KG1 (cell line): Measurements from ENCODE around the gene PPARG.

Experiments
- DNase-seq: peaks from one replicate; lab custom pipeline; 2025; lab: John Stamatoyannopoulos, UW

PPARG gene

DNA sequence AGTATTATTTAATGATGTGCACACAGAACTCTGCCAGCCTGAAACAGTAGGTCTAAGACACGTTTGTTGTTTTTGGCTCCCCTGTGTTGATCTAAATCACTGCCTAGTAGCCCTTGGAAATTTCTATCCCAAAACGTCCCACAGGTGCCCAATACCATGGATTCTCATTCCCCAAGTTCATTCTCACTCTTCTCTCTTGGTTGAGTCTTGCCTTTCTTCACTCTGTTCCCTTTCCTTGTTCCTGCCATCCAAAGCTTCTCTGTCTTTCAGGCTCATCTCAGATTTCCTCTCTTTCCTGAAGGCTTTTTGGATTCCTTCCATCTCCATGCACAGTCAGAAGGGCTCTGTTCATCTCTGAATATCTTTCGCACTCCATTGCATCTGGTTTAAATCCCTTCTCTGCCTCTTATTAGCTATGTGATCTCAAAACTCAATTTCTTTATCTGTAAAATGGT is 54.2 kb downstream of the PPARG start:
- no peak for DNase-seq

DNA sequence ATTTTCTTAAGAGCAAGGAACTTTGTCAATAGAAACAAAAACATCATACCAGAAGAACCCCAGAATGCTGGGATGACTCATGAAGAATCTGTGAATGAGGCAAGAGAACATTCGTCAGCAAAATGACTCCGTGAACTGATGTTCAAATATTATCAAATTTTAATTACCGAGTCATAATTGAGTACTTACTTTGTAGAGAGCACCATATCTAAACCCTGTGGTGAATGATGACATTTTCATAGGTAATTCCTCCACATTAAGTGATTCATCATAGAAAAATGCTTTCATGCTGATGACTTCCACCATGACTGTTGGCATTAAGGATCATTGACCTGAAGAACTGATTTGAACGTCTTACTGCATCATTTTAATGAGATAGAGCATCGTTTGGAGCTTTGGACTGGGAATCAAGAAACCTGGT is 56.3 kb downstream of the PPARG start:
- no peak for DNase-seq

DNA sequence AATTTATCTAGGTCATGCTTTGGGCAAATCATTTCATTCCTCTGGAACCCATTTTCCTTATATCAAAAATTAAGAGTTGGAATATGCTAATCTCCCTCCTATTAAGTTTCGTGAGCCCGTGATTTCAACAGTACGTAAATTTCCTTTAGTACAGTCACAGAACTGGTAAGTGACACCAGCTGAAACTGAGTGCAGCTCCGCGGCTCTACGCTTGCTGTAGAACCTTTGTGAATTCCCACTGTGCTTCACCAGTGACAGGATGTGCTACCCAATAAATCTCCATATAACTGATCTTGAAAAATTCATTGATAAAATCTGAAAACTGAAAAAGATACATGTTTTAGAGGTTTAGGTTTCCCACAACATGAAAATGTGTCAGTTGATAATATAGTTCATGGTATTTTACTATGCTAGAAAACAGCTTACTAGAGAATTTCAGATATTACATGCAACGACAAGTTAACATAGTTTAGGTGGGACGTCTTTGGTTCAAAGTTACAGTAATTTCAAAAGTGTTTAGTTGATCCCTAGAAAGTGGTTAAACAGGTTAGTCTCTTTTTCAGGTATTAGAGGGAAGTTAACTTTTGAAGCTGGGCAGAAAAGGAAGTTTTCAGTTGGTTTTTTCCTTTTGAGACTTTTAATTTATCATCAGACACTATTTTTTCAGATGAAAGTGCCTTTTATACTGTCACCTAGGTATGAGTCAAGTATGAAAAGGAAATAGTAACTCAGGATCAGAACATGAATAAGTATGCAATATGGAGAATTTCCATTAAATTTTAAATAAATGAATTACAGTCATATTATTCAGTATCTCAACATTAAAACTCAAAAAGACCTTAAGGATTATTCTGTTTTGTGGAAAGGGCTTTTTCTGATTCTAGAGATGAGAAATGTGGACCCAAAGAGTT is 57.0 kb downstream of the PPARG start:
- DNase-seq, result no peak

DNA sequence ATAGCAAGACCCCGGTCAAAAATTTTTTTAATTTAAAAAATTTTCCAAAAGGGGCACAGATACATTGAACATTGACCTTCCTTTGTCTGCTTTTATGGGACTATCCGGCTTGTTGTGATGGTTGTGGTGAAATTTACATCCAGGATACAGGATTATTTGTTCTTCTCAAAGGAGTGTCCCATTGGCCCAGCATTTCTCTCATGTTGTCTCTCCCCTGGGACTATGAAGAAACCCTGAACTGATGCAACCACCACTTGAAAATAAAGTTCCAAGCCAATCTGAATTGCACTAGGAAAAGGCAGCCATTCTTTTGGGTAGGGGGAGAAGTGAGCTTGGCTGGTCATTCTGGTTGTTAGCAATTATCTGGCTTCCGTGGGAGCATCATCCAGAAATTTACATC is 58.4 kb downstream of the PPARG start:
- no peak for DNase-seq

DNA sequence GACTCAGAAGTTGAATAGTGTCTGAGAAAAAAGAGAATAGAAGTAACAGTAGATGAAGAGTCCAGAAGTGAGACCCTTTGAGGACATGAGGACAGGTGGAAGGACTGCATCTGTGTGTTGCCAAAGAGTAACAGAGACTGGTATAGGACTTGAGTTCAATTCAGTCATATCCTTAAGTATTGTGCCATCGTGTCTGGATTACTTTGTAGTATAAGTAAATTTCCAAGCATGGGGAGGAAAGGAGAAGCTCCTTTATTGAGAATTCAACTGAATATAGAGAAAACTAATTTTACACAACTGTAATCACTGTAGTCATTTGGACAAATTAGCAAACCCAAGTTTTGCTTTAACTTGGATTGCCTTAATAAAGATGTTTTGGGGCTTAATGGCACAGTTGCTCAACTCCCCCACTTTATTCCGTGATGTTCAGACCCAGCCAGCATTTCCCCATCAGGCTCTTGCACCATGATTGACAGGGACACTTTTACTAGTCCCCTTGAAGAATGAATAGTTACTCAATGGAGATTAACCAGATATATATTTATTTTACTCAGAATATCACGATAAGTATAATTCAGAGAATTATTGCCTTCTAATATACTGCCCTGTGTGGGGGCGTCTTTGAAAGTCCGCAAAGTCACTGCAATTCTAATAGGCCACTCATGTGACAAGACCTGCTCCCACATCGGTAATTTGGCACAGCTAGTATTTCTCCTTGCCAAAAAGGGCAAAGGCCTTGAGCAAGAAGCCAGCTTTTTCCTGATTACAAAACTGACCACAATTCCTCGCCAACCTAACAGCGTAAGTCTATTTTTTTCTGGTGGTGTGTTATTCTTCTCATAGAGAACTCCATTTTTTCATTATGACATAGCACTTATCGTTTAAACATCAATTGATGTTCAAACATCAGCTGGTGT is 61.3 kb downstream of the PPARG start:
- DNase-seq, result no peak

DNA sequence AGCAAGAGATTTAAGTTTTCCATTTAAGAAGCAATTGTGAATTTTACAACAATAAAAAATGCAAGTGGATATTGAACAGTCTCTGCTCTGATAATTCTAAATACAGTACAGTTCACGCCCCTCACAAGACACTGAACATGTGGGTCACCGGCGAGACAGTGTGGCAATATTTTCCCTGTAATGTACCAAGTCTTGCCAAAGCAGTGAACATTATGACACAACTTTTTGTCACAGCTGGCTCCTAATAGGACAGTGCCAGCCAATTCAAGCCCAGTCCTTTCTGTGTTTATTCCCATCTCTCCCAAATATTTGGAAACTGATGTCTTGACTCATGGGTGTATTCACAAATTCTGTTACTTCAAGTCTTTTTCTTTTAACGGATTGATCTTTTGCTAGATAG is 62.3 kb downstream of the PPARG start:
- no peak for DNase-seq

DNA sequence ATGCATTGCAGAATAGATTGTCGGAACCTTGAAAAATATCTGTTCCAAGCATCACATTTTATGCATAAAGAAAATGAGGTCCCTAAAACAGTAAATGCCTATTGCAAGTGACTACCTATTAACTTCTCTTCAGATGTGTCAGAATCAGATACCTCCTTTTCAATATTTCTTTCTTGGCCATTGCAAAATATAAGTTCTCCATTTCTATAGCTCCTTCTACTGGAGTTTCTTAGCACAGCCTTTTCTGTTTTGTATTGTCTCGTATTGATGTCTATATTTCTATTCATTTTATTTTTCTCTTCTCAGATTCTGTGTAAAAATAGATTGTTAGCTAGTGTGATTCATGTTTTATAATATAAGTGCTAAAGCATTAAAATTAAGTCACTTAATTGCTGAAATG is 63.4 kb downstream of the PPARG start:
- DNase-seq, result no peak

DNA sequence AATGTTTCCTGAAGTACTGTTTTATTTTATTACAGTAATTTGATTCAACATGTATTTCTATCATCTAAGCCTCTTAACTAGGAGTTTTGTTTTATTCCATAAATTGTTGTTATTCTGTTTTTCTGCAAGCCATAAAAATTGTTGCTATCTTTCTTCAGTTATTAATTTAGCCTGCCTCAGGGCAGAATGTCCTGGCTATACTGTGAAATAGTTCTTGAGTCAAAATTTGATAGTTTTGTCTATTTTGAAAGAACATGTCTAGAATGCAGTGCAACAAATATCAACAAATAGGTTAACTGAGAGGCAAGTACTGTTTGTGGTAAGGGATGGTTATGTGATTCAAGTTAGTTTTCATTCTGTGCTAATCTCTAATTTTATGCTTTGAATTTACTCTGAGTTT is 63.9 kb downstream of the PPARG start:
- no peak for DNase-seq

DNA sequence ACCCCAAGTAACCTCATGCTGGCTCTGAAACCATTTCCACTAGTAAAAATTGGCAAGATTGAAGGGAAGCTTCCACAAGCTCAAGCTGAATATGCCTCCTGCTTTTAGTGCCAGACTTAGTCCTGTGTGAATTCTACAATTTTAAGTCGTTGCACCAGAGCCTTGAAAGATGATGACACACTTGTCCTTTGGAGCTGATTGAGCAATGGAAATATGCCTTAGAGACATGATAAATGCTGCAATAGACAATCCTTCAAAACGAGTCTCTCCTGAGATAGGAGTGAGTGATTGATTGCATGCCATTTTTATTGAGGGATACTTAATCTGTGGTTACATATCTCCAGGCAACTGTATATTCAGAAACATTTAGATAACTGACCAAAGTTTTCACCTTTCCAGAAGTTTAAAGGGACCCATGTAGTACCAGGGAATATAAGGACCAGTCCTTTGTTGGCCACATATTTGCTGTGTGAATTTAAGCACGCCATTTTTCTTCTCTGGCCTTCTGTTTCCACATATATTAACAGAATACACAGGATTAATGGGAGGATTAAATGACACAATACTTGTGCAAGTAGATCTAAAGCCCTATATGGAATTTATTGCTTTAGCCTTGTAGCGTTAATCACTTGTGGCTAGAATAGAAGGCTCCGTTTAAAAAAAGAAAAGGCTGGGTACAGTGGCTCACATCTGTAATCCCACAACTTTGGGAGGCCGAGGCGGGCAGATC is 65.1 kb downstream of the PPARG start:
- DNase-seq, result no peak

DNA sequence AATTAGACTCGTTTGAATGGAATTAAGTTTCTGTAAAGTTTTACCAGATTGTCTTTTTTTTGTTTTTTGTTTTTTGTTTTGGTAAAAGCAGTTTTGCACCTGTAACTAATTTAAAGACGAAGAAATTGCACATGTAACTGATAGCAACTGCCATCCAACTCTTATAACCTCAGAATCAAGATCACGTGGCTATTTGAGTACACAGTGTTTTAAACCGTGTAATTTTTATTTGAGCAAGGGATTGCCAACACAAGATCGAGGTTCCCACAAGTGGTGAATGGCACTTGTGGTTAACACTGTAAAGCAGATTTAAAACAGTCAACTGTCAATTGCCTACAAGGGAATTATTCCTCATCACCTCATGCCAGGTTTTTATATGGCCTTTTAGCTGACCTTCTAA is 67.3 kb downstream of the PPARG start:
- no peak for DNase-seq

DNA sequence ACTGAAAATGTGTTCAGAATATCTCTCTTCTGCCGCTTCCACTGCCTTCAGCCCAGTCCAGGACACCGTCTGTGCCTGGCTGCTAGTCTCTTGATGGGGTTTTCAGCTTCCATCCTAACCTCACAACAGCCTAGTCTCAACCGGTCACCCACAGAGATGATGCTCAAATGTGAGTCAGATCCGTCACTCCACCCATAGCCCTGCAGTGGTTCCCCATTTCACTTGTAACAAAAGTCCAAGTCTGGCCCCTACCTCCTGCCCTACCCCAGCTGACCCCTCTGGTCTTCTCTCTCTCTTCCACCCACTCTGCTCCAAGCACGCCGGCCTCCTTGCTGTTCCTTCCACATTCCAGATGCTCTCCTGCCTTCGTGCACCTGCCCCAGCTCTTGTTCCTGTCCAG is 68.1 kb downstream of the PPARG start:
- DNase-seq, result no peak

DNA sequence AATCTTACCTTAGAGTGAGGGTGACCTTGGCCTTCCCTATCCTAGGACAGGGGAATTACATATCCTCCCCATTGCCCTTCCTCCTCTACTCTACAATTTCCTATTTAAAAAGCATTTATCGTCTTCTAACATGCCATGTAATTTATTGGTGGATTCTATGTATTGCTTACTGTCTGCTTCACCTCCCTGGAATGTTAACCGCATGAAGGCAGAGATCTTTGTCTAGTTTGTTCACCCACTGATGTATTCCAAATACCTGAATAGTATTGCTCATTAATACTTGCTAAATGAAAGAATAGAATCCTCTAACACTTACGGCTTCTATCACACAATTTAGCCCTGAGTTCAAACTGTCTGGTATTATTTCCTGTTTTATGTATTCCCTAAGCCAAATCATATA is 68.6 kb downstream of the PPARG start:
- no peak for DNase-seq

DNA sequence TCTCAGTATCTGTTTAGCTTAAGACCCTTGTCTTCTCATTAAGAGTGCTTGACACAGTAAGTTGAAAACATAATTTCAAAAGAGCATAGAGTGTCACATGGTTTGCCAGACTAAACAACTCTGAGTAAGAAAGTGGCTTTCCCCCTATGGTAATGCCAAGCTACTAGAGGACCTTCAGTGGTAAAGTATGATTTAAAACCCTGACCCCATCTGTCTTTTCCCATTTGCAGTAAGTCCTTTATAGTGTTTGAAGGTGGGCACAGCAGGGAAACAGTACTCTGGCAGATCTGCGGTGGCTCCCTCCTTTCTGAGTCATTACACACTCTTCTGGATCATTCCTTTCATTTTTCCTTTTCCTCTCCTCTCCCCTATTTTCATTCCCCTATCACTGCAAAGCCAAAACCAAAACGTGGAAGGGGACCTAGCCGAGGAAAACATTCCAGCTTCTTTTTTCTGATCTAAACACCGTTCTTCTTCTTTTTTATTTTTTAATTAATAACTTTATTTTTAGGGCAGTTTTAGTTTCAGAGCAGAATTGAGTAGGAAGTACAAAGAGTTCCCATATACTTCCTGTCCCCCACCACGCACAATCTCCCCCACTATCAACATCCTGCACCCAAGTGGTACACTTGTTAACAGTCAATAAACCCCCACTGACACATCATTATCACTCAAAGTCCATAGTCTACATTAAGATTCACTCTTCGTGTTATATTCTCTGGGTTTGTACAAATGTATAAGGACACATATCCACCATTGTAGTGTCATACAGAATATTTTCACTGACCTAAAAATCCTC is 74.7 kb downstream of the PPARG start:
- DNase-seq, result no peak

DNA sequence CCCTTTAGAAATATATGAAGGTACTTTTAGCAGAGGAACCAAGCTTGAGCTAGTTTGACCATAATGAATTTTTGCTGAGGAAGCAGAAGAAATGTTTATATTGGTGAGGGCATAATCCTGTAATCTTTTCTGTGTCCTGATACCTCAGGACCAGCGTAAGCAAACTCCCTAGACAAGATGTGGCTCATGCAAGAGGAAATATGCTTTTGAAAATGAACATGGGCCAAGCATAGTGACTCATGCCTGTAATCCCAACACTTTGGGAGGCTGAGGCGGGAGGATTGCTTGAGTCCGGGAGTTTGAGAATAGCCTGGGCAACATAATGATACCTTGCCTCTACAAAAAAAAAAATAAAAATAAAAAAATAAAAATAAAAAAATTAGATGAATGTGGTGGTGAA is 78.5 kb downstream of the PPARG start:
- no peak for DNase-seq

DNA sequence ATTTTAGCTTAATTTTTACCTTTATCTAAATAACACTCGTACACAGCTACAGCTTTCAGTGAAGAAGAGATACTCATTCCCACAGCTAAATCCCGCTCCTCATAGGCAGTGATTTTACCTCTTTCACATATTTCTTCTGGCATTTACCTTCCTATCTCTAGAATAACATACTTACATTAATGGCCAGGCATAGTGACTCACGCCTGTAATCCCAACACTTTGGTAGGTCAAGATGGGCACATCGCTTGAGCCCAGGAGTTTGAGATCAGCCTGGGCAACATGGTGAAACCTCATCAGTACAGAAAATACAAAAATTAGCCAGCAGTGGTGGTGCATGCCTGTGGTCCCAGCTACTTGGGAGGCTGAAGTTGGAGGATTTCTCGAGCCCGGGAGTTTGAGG is 80.2 kb downstream of the PPARG start:
- DNase-seq, result no peak

DNA sequence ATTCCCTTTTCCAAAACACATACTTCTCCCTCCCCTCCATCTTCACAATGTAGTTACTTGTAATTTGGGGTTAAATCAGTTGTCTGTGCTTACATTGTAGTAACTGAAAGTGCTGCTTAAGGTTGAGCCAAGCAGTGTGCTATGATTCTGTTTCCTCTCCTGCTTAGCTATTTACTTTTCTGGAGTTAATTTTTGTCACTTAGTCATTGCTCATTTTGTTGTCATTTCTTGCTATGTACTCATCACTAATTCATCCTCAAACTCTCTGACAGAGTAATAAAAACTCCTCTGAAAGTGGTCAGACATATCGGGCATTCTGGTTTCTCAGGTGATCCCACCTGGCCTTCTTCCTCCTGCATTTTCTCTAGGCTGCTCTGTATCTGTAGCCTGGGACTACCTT is 80.7 kb downstream of the PPARG start:
- DNase-seq, result no peak

DNA sequence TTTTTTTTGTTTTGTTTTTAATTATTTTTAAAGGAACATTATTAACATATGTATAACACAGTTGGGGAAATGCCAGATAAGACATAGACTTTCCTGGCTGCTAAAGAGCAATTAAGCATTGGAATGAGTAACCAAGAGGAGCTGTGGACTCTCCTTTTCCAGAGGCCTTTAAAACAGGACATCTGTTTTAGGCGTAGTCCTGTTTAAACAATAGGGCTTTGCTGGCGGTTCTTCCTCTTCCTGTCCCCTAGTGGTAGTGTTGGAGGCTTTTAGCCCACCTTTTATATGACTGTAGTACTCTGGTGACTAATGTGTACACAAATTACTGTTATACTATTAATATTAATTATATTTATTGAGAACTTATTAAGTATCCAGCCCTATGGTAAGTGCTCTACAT is 81.9 kb downstream of the PPARG start:
- DNase-seq, result no peak

DNA sequence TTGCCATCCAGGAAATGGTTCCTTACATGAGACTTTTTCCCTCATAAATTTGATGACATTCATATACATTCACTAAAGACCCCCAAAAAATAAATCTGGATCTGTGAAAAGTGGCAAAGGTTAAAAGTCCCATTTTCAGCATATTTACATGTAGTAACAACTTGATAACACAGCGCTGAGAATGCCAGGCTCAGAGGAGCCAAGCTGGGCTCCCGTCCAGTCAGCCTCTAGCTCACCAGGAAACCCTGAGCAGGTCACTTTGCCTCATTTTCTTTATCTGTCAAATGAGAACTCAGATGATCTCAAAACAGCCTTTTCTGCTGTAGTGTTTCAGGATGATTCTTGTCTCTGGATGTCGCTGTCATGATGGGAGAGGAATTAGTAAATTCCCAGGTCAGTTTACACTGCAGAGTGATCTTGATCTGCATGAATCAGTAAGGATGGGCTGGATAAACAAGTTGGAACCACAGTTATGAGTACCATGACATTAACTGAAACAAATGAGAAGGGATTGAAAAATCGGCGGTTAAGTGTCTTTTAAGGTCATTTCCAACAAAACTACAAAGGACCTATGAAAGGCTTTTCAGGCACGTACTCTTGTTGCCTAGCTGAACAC is 82.8 kb downstream of the PPARG start:
- no peak for DNase-seq

DNA sequence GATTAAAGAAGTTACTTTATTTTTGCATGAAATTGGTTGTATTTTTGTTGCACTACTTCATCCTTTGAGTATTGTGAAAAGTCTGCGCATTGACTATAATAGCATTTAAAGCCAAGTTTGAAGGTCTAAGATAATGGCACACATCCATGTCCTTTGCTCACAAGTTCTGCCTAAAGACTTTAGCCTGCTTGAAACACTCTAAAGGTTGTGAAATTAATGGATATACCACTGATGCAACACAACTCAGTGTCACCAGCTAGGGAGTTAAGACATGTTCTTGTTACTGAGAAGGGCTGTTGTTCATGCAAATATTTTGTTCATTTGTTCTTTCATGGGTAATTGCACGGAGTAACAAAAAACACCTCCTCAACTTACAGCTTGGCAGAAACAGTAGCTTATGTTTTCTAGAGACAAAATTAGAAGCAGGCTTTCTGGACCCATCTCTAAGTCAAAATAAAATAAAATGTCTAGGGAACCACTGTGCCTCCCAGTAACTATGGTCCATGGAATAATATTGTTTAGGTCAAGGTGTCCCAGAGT is 83.9 kb downstream of the PPARG start:
- DNase-seq, result no peak

DNA sequence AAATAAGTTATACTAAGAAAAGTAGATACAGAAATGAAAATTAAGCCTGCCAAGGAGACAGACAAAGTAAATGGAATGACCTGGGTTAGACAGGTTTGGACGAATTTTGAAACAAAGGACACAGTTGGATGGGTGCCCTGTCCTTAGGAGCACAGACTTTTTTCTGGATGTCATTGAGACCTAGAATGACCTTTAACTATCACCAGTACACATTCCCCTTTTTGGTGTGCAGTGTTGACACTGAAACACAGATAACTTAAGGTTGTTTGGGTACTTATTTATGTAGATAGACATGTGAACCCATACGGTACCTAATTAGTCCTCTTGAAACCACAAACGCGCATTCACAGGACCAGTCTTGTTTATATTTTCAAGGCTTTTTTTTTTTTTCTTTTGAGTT is 86.7 kb downstream of the PPARG start:
- DNase-seq, result no peak
